Measurements from ENCODE around the gene DAB1.

Gene DAB1

DNA sequence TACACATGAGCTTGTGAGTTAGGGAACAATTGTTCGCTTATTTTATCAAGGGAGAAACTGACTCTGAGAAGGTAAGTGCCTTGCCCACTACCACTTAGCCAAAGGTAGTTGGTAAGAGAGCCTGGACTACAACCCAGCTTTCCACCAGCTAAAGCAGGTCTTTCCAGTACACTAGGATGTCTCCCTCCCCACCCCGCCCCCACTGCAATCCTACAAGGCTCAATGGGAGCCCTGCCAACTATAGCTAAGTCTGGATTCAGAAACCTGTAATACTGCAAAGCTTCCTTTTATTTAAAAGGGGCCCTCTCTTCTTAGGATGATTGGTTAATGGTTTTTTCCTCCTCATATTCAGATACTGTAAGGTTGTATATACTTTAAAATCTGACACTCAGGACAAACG lies 356.0 kb downstream of the DAB1 start:
- Histone ChIP-seq H3K9me3 (replicated peaks in 1 of 2; ENCODE audit: control insufficient read depth in 2 of 2, insufficient read depth in 1 of 2, low read depth in 1 of 2, low read length in 2 of 2) (no peaks in the 10 kb centered on the region), H4K8ac (ENCODE audit: low read depth, low read length) (no peak overlapping the region), H2BK120ac (ENCODE audit: low read depth, low read length) (no peak overlapping the region), H2AFZ (ENCODE audit: low read length) (no peak overlapping the region), H3K9ac (ENCODE audit: low read depth, low read length, poor library complexity) (no peak overlapping the region), H3K36me3 (replicated peaks in 1 of 2; ENCODE audit: control insufficient read depth in 2 of 2, insufficient read depth in 2 of 2, low read length in 2 of 2) (no peaks in the 10 kb centered on the region), H3K14ac (ENCODE audit: low read length) (no peak overlapping the region), H2BK12ac (ENCODE audit: low read length) (no peak overlapping the region), H3K4me1 (ENCODE audit: control insufficient read depth in 2 of 2, insufficient read depth in 1 of 2, low read depth in 1 of 2, low read length in 2 of 2) (peaks cover 0 to 13% of the 10 kb centered on the region in 2 donors), H2BK5ac (ENCODE audit: low read length) (no peak overlapping the region), H3K4ac (ENCODE audit: low read length) (no peak overlapping the region), H2BK15ac (ENCODE audit: low read length) (no peak overlapping the region), H3K23ac (ENCODE audit: low read depth, low read length, poor library complexity) (no peak overlapping the region), H2AK5ac (ENCODE audit: low read depth, low read length) (no peak overlapping the region), H3K4me2 (ENCODE audit: insufficient read depth, low read length, poor library complexity, severe bottlenecking) (no peak overlapping the region), H3K27me3 (ENCODE audit: control insufficient read depth in 3 of 3, insufficient read depth in 3 of 3, low read depth in 1 of 3, low read length in 3 of 3) (no peaks in the 10 kb centered on the region), H3K79me1 (ENCODE audit: low read depth, low read length) (no peaks in the 10 kb centered on the region), H3K27ac (replicated peaks; ENCODE audit: low read length) (no peak overlapping the region), H3K4me3 (ENCODE audit: low read length in 2 of 2) (no peak overlapping the region), H3K18ac (ENCODE audit: low read length) (no peak overlapping the region), H4K91ac (ENCODE audit: low read depth, low read length, poor library complexity) (no peak overlapping the region)
- no peak for DNase-seq (ENCODE audit: low spot score)
- no CpG with 5 or more reads among the region's 3 CpGs for WGBS, 2 donors (ENCODE audit: extremely low coverage in 2 of 2, insufficient read length in 2 of 2, insufficient replicate concordance in 1 of 2)

DNA sequence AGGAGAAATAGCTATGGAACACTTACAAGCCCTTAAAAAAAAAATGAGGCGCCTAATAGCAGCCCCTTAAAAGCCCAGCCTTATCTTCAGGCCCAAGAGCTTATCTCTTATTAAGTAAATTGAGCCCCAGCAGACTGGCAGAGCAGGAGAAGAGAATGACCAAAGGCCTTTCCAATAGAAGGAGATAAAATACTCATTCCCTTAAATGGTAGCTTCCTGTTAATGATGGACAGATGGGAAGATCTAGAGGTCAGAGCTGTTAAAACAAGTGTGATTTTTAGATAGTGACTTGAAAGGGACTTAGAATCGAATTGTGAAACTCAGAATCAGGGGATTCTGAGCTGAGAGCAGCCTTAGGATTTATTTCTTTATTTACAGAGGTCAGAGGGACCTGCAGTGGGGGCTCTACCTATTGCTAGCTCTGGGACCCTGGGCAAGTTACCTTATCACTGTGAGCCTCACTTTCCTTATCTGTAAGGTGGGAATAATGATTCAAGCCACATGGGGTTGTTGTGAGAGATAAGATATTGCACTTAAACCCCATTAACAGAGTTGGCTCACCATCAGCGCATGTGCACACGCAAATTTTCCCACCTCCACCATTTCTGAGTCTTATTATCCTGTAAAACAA lies 356.8 kb downstream of the DAB1 start:
- no peak overlapping the region for H3K27ac ChIP-seq (replicated peaks; ENCODE audit: low read length)

DNA sequence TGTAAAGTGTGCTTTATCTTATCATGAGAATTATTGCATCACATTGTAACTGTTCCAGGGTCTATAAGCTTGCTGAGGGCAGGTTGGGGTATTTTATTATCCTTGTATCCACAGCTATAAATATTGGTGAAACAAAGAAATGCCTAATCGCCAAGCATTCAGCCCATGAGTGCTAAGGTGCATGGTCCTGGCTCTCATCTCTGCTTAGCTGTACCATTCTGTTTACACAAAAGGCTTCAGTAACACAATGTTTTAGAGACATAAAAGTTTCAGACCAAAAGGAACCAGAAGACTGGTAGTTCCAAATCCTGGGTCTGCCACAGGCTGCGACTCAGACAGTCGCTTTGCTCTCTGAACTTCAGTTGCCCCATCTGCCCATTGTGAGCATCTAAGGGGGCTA lies 358.4 kb downstream of the DAB1 start:
- H3K4me2 ChIP-seq (ENCODE audit: insufficient read depth, low read length, poor library complexity, severe bottlenecking): no peak overlapping the region
- H3K23ac ChIP-seq (ENCODE audit: low read depth, low read length, poor library complexity): no peak overlapping the region
- peaks cover 0 to 18% of the 10 kb centered on the region in 2 donors for H3K4me1 ChIP-seq (ENCODE audit: control insufficient read depth in 2 of 2, insufficient read depth in 1 of 2, low read depth in 1 of 2, low read length in 2 of 2)
- no peak overlapping the region for H3K4ac ChIP-seq (ENCODE audit: low read length)
- H4K8ac ChIP-seq (ENCODE audit: low read depth, low read length): no peak overlapping the region
- no peak overlapping the region for H3K27ac ChIP-seq (replicated peaks; ENCODE audit: low read length)
- H2AFZ ChIP-seq (ENCODE audit: low read length): no peak overlapping the region
- no peak overlapping the region for H3K18ac ChIP-seq (ENCODE audit: low read length)
- H2AK5ac ChIP-seq (ENCODE audit: low read depth, low read length): no peak overlapping the region
- H4K91ac ChIP-seq (ENCODE audit: low read depth, low read length, poor library complexity): no peak overlapping the region
- no peak overlapping the region for H2BK5ac ChIP-seq (ENCODE audit: low read length)
- no peak overlapping the region for H3K9ac ChIP-seq (ENCODE audit: low read depth, low read length, poor library complexity)
- H3K9me3 ChIP-seq (replicated peaks in 1 of 2; ENCODE audit: control insufficient read depth in 2 of 2, insufficient read depth in 1 of 2, low read depth in 1 of 2, low read length in 2 of 2): no peaks in the 10 kb centered on the region
- no peak overlapping the region for H2BK15ac ChIP-seq (ENCODE audit: low read length)
- H3K14ac ChIP-seq (ENCODE audit: low read length): no peak overlapping the region
- no CpG with 5 or more reads among the region's 3 CpGs for WGBS, 2 donors (ENCODE audit: extremely low coverage in 2 of 2, insufficient read length in 2 of 2, insufficient replicate concordance in 1 of 2)
- no peaks in the 10 kb centered on the region for H3K79me1 ChIP-seq (ENCODE audit: low read depth, low read length)
- no peak overlapping the region for H2BK120ac ChIP-seq (ENCODE audit: low read depth, low read length)
- no peak overlapping the region for H2BK12ac ChIP-seq (ENCODE audit: low read length)
- peaks cover 0 to 5% of the 10 kb centered on the region in 2 donors for H3K36me3 ChIP-seq (replicated peaks in 1 of 2; ENCODE audit: control insufficient read depth in 2 of 2, insufficient read depth in 2 of 2, low read length in 2 of 2)
- no peaks in the 10 kb centered on the region for H3K27me3 ChIP-seq (ENCODE audit: control insufficient read depth in 3 of 3, insufficient read depth in 3 of 3, low read depth in 1 of 3, low read length in 3 of 3)
- H3K4me3 ChIP-seq (ENCODE audit: low read length in 2 of 2): no peak overlapping the region
- no peak for DNase-seq (ENCODE audit: low spot score)

More for the DNA sequence above, 356.8 kb downstream of the DAB1 start:
- no peak for DNase-seq (ENCODE audit: low spot score)
- H3K36me3 ChIP-seq (replicated peaks in 1 of 2; ENCODE audit: control insufficient read depth in 2 of 2, insufficient read depth in 2 of 2, low read length in 2 of 2): peaks cover 0 to 1% of the 10 kb centered on the region in 2 donors
- H3K79me1 ChIP-seq (ENCODE audit: low read depth, low read length): no peaks in the 10 kb centered on the region
- no peak overlapping the region for H3K4me3 ChIP-seq (ENCODE audit: low read length in 2 of 2)
- no peak overlapping the region for H2BK120ac ChIP-seq (ENCODE audit: low read depth, low read length)
- no CpG with 5 or more reads among the region's 4 CpGs for WGBS, 2 donors (ENCODE audit: extremely low coverage in 2 of 2, insufficient read length in 2 of 2, insufficient replicate concordance in 1 of 2)
- no peak overlapping the region for H3K18ac ChIP-seq (ENCODE audit: low read length)
- H3K4ac ChIP-seq (ENCODE audit: low read length): no peak overlapping the region
- H3K14ac ChIP-seq (ENCODE audit: low read length): no peak overlapping the region
- H3K4me1 ChIP-seq (ENCODE audit: control insufficient read depth in 2 of 2, insufficient read depth in 1 of 2, low read depth in 1 of 2, low read length in 2 of 2): peaks cover 0 to 13% of the 10 kb centered on the region in 2 donors
- H2AK5ac ChIP-seq (ENCODE audit: low read depth, low read length): no peak overlapping the region
- no peak overlapping the region for H3K4me2 ChIP-seq (ENCODE audit: insufficient read depth, low read length, poor library complexity, severe bottlenecking)
- H2BK12ac ChIP-seq (ENCODE audit: low read length): no peak overlapping the region
- H3K27me3 ChIP-seq (ENCODE audit: control insufficient read depth in 3 of 3, insufficient read depth in 3 of 3, low read depth in 1 of 3, low read length in 3 of 3): no peaks in the 10 kb centered on the region
- no peak overlapping the region for H3K9ac ChIP-seq (ENCODE audit: low read depth, low read length, poor library complexity)
- H2AFZ ChIP-seq (ENCODE audit: low read length): no peak overlapping the region
- no peak overlapping the region for H2BK15ac ChIP-seq (ENCODE audit: low read length)
- no peaks in the 10 kb centered on the region for H3K9me3 ChIP-seq (replicated peaks in 1 of 2; ENCODE audit: control insufficient read depth in 2 of 2, insufficient read depth in 1 of 2, low read depth in 1 of 2, low read length in 2 of 2)
- no peak overlapping the region for H3K23ac ChIP-seq (ENCODE audit: low read depth, low read length, poor library complexity)
- H4K91ac ChIP-seq (ENCODE audit: low read depth, low read length, poor library complexity): no peak overlapping the region
- no peak overlapping the region for H4K8ac ChIP-seq (ENCODE audit: low read depth, low read length)
- no peak overlapping the region for H2BK5ac ChIP-seq (ENCODE audit: low read length)

DNA sequence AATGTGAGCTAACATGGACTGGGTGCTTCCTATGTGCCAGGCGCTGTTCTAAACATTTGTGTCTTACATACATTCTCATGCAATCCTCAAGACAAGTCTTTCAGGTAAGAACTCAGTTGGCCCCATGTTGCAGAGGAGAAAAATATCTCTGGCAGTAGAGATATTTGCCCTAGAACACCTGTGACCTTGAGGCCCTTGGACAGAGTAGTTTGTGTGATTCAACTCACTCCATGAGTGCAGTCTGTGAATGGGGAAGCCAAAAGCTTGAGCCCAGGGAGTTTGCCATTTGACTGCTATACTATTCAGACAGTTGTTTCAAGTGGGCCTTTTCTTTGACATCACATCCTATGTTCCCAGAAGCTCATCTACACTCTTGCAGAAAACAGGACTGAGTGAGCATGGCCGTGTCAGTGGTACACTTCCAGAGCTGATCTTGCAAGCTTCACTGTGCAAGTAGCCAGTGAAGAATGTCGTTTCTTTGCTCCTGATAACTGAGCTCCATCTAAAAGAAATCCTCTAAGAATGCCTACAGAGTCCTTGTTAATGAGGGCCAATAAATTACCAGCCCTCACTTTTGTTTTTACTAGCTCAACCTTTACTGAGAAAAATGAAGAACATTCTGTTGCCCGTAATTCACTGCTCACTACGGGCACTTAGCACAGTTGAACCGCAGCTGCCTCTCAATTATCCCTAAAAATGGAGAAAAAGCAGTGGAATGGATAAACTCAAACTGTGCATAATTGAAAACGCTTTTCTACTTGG lies 359.3 kb downstream of the DAB1 start:
- no CpG with 5 or more reads among the region's 7 CpGs for WGBS, 2 donors (ENCODE audit: extremely low coverage in 2 of 2, insufficient read length in 2 of 2, insufficient replicate concordance in 1 of 2)
- no peak overlapping the region for H2AFZ ChIP-seq (ENCODE audit: low read length)
- DNase-seq (ENCODE audit: low spot score): no peak

More for the DNA sequence above, 359.3 kb downstream of the DAB1 start:
- Histone ChIP-seq H3K79me1 (ENCODE audit: low read depth, low read length) (no peaks in the 10 kb centered on the region), H2AK5ac (ENCODE audit: low read depth, low read length) (no peak overlapping the region), H2BK12ac (ENCODE audit: low read length) (no peak overlapping the region), H3K4me3 (ENCODE audit: low read length in 2 of 2) (no peak overlapping the region), H3K27ac (replicated peaks; ENCODE audit: low read length) (no peak overlapping the region), H3K23ac (ENCODE audit: low read depth, low read length, poor library complexity) (no peak overlapping the region), H3K18ac (ENCODE audit: low read length) (no peak overlapping the region), H2BK15ac (ENCODE audit: low read length) (no peak overlapping the region), H3K27me3 (ENCODE audit: control insufficient read depth in 3 of 3, insufficient read depth in 3 of 3, low read depth in 1 of 3, low read length in 3 of 3) (no peaks in the 10 kb centered on the region), H3K9ac (ENCODE audit: low read depth, low read length, poor library complexity) (no peak overlapping the region), H2BK120ac (ENCODE audit: low read depth, low read length) (no peak overlapping the region), H3K4me1 (ENCODE audit: control insufficient read depth in 2 of 2, insufficient read depth in 1 of 2, low read depth in 1 of 2, low read length in 2 of 2) (peaks cover 0 to 16% of the 10 kb centered on the region in 2 donors), H3K4me2 (ENCODE audit: insufficient read depth, low read length, poor library complexity, severe bottlenecking) (no peak overlapping the region), H2BK5ac (ENCODE audit: low read length) (no peak overlapping the region), H4K8ac (ENCODE audit: low read depth, low read length) (no peak overlapping the region), H4K91ac (ENCODE audit: low read depth, low read length, poor library complexity) (no peak overlapping the region), H3K9me3 (replicated peaks in 1 of 2; ENCODE audit: control insufficient read depth in 2 of 2, insufficient read depth in 1 of 2, low read depth in 1 of 2, low read length in 2 of 2) (no peaks in the 10 kb centered on the region), H3K36me3 (replicated peaks in 1 of 2; ENCODE audit: control insufficient read depth in 2 of 2, insufficient read depth in 2 of 2, low read length in 2 of 2) (peaks cover 0 to 5% of the 10 kb centered on the region in 2 donors), H3K4ac (ENCODE audit: low read length) (no peak overlapping the region), H3K14ac (ENCODE audit: low read length) (no peak overlapping the region)

All from neuronal stem cell (in vitro differentiated cells).